Jurkat, Clone E6-1 (cell line): ENCODE results near the gene ECEL1. TPM values are rescaled to one million over a fixed set of nuclear protein-coding genes. Genes with fewer than 3 reads are reported as not detected.
A peak's percentile ranks its signal among the peaks of the same experiment; 100 is the strongest.
"Not testable (repeated sequence)": the region's sequence is repeated elsewhere in the genome, so short reads cannot be mapped to it uniquely, and the experiment has no call there.

Experiments used
- DNase-seq: peaks from one replicate; pipeline ENCODE4 v3.0.0-alpha.2; 2011; ENCODE audit warnings: low read depth, low spot score
- H3K4me3 ChIP-seq: 2 replicates; pipeline ENCODE4 v1.5.1; 2011; ENCODE audit warnings: mild to moderate bottlenecking, low read length, control low read depth, moderate library complexity
- polyA plus RNA-seq: library from polyadenylated mRNA; unstranded; fragments of >200 nt; gene quantifications from one replicate; pipeline ENCODE4 v1.2.1, GENCODE V29; 2012; ENCODE audit warnings: missing spikeins; ENCODE audit not compliant: insufficient read length, insufficient read depth

Gene ECEL1
- polyA plus RNA-seq: 0.73 TPM

- DNase-seq: no peak
- no peak within 1 kb of the TSS for H3K4me3 ChIP-seq
Observed at GRCh38 chr2:232487385-232488096, at the start of gene ECEL1. Gene ECEL1, minus strand, starts transcription at chr2:232487834. Its CDS starts 1,181 bp downstream, at chr2:232486653.

GRCh38 chr2:232537079-232537478 lies 49.4 kb upstream of the ECEL1 start:
- H3K4me3 ChIP-seq: no peak overlapping the region
- no peak for DNase-seq

GRCh38 chr2:232535761-232536530 lies 48.3 kb upstream of the ECEL1 start:
- H3K4me3 ChIP-seq: no peak overlapping the region
- DNase-seq: no peak

GRCh38 chr2:232534940-232535651 lies 47.5 kb upstream of the ECEL1 start:
- no peak for DNase-seq
- H3K4me3 ChIP-seq: no peak overlapping the region

- H3K4me3 ChIP-seq: no peak overlapping the region
- DNase-seq: peak; percentile 20
Observed at GRCh38 chr2:232533944-232534710, 46.5 kb upstream of the ECEL1 start.

- H3K4me3 ChIP-seq, DNase-seq: not testable (repeated sequence)
Observed at GRCh38 chr2:232532821-232533220, 45.2 kb upstream of the ECEL1 start.

- H3K4me3 ChIP-seq: no peak overlapping the region
- DNase-seq: no peak
Observed at GRCh38 chr2:232532419-232532818, 44.8 kb upstream of the ECEL1 start.

GRCh38 chr2:232530626-232531260 lies 43.1 kb upstream of the ECEL1 start:
- H3K4me3 ChIP-seq: no peak overlapping the region
- DNase-seq: no peak

- no peak for DNase-seq
- H3K4me3 ChIP-seq: no peak overlapping the region
Observed at GRCh38 chr2:232529806-232530547, 42.3 kb upstream of the ECEL1 start.

GRCh38 chr2:232528746-232529460 lies 41.3 kb upstream of the ECEL1 start:
- DNase-seq: peak; percentile 77
- no peak overlapping the region for H3K4me3 ChIP-seq

- DNase-seq: no peak
- no peak overlapping the region for H3K4me3 ChIP-seq
Observed at GRCh38 chr2:232527905-232528470, 40.4 kb upstream of the ECEL1 start.

GRCh38 chr2:232526372-232526941 lies 38.8 kb upstream of the ECEL1 start:
- DNase-seq: no peak
- H3K4me3 ChIP-seq: no peak overlapping the region

- DNase-seq: no peak
- no peak within 1 kb of the TSS for H3K4me3 ChIP-seq
Observed at GRCh38 chr2:232525791-232526371, 38.2 kb upstream of the ECEL1 start, which contains the start of gene CHRND. Gene CHRND, plus strand, starts transcription at chr2:232526160. Its CDS starts 56 bp downstream, at chr2:232526216.

- H3K4me3 ChIP-seq: no peak overlapping the region
- no peak for DNase-seq
Observed at GRCh38 chr2:232525199-232525598, 37.6 kb upstream of the ECEL1 start.

- no peak overlapping the region for H3K4me3 ChIP-seq
- DNase-seq: no peak
Observed at GRCh38 chr2:232524771-232525170, 37.1 kb upstream of the ECEL1 start.
